Measurements from ENCODE around the gene CHI3L1.

CHI3L1 gene

DNA sequence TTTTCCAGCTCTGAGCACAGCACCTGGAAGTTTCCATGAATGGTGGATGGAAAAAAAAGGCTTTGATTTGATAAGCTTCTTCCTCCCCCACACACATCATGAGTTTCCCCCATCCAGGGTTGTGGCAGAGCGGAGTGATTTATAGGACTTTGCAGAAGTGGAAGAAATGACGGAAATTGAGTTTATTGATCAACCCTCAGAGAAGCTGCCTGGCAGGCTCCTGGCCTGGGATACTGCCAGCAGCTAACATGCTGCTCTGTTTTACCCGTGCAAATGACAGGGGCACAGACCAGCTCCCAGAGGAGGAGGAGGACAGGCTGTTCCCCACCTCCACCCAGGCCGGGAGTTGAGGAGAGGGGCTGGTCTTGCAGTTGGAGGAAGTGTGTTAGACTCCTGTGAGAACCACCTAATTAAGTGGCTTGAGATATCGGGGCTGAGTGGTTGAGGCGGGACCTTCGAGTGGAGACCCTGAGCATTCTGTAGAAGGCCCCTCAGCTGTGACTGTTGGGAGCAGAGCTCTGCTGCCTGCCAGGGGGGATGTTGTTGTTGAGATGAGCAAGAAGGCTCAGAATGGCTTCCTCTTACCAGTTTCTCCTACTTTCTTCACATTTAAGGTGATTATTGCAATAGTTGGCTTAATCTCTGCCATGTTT, 37.2 kb downstream of the CHI3L1 start:
- DNase-seq = no peak

DNA sequence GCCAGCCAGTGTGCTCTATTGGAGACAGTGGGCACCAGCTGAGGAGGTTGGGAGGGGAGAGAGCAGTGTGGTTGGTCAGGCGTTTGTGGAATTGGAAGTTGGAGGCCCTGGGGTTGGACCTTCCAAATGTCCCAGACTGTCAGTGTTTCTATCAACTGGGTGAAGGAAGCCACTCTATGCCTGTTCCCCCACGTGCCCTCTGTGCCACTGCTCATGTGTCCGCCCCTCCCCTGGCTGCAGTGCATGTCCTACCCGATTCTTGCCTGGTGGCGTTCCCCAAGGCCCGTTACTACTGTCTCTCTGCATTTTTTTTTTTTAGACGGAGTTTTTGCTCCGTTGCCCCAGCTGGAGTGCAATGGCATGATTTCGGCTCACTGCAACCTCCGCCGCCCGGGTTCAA, 37.9 kb downstream of the CHI3L1 start:
- DNase-seq = no peak

DNA sequence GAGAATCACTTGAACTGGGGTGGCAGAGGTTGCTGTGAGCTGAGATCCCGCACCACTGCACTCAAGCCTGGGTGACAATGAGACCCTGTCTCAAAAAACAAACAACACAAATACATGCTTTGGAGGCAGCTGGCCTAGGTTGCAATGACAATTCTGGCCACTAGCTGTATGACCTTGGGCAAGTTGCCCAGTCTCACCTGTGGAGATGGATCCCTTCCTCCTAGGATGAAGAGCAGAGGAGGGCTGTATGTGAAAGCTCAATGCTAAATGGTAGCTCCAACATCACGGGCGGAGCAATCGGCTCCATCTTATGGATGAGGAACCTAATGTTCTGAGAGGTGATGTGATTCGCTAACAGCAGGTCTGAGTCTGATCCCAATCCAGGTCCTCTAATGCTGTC, 38.4 kb downstream of the CHI3L1 start:
- DNase-seq = no peak

DNA sequence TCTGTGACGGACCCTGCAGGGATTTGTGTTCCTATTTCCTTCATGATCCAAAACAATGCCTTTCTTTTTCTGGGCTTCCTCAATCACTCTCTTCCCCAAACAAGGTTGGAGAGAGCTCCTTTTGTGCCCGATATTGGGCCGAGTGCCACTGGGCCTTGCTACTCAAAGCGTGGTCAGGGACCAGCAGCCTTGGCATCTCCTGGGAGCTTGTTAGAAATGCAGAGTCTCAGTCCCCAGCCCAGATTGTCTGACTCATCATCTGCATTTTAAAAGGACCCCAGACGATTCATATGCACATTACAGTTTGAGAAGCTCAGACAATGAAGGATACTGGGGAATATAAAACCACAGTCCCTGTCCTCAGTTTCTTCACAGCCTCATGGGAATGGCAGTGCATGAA, 39.1 kb downstream of the CHI3L1 start:
- no peak for DNase-seq

DNA sequence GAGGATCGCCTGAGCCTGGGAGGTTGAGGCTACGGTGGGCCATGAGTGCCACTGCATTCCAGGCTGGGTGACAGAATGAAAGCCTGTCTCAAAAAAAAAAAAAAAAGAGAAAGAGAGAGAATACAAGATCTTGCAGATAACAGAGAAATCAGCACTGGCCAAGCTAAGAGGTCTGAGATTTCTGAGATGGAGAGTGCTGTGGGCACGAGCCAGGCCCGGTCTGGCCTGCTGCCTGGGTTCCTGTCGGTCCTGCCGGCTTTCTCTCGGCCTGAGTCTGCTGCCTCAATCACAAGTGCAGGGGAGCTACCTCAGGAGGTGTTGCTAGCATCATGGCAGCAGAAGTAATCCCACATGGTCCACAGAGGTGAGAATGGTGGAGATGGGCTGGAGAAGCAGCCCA, 40.0 kb downstream of the CHI3L1 start:
- no peak for DNase-seq

DNA sequence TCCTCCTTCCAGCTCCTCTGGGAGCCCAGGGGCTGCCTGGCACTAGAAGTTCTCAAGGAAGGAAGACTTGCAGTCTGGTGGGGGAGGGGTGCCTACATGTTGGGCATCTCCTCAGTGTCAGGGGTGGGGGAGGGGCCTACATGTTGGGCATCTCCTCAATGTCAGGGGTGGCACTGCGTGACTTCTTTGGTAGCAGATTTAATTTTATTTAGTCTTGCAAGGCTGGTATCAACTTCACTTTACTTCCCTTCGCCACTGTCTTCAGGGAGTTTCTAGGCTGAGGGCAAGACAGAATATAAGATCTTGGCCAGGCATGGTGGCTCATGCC, 40.5 kb downstream of the CHI3L1 start:
- DNase-seq = no peak

DNA sequence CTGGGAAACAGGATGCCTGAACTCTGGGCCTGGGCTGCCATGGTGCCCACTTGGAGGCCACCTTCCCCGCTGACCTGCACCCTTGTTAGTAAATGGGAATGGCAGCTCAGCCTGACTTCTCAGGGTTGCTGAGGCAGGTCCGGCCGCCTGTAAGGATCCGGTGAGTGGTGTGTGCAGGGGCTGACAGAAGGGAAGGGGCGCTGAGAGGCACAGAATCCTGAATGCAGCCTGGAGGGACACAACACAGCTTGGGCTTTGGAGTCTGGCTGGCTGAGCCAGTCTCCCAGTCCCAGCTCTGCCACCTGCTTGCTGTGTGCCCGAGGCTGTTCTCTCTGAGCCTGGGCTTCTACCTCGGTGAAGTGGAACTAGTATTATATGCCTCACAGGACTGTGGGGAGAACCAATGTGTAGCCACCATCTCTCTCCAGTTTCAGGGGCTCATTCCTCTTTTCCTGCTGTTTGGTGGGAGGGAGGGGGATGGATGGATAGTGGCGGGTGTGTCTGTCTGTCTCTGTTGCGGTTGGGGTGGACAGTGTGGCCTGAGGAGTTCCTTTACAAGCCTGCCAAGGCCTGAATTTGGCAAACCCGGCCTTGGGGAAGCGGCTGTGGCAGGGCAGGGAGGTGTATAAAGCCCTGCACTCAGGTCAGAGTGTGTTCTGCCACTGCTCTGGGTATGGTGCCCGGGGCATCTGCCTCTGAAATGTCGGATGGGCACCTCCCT, 41.0 kb downstream of the CHI3L1 start:
- DNase-seq = no peak

DNA sequence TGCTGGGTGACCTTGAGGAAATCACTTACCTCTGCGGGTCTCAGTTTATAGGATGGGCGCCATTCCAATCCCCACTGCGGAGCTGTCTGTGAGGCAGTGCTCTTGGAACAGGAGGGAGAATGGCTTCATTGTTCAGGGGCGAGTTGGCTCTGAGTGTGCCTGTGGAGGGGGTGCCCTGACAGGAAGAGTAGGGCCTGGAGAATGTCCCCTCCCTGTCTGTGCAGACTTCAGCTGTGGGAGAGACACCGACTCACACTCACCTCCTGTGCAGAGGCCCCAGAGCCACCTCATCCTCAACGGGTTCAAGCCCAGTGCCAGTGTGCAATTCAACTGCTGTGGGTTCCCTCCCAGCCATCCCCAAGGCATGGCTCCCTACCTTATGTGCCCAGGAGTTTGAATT, 41.8 kb downstream of the CHI3L1 start:
- peak; percentile 36 for DNase-seq

DNA sequence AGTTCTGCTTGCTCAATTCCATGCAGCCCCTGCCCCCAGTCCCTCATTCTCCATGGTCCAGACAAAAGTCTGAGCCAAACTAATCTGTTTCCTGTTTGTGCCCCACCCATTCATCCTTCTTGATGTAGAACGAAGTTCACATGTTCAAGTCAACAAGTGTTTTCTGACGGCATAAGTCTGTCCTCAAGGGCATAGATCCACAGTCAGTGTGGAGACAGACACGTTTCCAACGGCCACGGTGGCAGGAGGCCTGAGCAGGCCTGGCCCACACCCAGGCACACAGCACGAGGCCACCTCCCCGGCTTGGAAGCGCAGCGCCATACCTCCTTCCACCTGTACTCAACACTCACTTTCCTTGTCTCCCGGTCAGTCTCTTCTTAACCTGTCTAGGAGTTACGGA, 42.9 kb downstream of the CHI3L1 start:
- DNase-seq = no peak

DNA sequence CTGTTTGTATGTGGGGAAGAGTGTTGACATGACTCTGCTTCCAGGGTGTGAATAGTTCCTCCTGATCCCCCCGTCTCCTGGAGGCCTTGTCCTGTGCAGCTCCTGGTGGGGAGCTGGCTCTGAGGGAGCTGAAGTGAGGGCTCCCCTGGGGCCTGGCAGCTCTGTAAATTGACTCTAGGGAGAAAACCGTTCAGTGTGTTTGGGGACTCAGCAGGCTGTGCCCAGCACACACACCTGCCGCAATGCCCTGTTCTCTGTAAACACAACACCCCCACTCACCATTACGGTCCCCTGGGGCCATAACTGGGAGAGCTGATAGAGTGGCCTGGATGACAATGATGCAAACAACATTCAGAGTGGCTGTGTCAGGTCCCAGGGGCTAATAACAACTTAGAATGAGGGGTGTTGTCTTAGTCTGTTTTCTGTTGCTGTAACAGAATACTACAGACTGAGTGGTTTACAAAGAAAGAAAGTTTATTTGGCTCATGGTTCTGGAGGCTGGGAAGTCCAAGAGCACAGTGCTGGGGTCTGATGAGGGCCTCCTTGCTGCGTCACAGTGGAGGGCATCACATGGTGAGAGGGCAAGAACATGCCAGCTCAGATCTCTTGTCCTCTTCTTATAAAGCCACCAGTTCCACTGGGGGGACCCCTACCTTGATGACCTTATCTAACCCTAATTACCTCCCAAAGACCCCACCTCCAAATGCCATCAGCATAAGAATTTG, 43.7 kb downstream of the CHI3L1 start:
- no peak for DNase-seq

DNA sequence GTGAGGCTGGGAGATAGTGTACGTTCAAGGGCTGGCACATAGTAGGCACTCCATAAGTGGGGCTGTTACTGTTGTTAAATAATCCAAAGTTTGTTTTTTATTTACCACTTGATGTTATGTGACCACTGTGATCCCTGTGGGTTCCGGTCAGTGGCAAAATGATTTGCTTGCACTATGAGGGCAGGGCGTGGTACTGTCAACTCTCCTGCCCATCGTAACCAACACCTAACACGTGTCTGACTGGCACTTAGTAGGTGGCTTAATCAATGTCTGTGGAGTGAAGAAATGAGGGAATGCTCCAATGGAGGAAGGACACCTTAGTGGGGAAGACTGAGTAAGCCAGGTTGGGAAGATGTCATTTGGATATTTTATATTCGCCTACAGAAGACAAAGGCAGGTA, 44.4 kb downstream of the CHI3L1 start:
- no peak for DNase-seq

DNA sequence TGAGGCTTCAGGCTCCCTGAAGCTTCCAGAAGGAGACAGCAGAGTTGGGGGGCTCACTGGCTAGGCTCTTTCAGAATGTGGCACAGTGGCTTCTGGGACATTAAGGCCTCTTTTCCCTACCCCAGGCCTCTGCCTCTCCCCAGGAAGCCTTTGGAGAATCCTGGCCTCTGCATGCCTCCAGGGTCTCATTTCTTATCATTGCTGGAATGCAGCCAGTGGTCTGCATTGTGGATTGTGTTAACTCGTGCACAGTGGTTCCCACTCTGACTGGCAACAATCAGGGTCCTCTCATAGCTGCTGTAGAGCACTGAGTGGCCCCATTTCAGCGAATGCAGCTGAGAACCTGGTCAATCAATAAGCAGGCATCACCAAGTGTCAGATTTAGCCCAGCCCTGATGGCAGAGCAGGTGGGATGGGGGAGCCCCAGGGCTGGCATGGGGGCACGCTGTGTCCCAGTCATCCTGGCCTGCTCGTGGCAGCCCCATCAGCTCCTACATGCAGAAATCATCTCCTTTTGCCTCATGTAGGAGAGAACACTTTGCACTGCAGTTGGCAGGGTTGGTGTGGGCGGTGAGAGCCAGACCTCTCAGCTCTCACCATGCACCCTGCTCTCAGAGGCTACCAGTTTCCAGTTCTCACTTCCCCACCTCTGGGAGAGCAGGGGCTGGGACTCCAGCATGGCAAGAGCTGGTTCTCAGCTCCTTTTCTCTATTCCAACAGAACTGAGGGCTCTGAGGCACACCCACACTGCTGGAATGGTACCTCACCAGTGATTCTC, 45.6 kb downstream of the CHI3L1 start:
- no peak for DNase-seq

DNA sequence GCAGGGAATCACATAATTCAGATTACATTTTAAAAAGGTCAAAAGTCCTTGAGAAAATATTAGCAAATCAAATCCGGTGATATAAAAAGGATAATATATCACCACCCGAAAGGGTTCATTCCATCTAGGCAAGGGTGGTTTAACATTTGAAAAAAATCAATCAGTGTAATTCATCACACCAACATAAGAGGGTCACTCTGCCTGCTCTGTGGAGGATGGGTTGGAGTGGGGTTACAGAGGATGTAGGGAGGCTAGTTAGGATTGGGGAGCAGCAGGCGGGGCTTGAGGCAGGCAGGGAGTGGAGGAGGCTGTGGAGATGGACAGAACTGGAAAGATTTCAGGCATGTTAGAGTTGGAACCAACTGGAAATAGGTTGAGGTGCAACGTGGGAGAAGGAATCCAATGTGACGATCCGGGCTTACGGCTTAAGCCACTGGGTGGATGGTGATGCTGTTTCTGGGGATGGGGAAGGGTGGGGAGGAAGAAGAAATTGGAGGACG, 46.5 kb downstream of the CHI3L1 start:
- no peak for DNase-seq

DNA sequence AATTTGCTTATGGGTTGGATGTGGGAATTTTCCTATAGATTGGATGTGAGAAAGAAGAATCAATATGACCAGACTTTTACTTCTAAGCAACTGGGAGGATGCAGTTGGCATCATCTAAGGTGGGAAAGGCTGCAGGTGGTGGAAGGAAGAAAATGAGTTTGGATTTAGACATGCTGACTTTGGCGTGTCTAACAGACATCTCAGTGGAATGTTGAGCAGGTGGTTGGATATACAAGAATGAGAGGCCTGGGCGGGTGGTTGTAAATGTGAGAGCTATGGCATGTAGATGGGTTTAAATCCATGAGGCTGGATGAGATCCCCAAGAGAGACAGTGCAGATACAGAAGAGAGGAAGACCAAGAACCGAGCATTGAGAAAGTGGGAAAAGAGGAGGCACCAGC, 48.4 kb downstream of the CHI3L1 start:
- DNase-seq = no peak

DNA sequence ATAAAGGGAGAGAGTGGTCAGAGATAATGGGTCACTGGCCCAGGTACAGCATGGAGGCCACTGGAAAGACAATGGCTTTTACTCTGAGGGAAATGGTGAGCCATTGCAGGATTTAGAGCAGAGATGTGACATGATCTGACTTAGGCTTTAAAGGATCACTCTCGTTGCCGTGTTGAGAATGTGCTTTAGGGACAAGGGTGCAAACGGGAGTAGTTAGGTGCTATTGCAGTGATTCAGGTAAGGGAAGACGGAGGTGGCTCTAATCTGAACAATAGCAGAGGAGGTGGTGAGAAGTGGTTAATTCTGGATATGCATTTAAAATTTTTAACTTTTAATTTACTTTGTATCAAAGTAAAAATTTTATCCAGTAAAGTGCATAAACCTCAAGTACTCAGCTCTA, 49.2 kb downstream of the CHI3L1 start:
- DNase-seq = no peak

DNA sequence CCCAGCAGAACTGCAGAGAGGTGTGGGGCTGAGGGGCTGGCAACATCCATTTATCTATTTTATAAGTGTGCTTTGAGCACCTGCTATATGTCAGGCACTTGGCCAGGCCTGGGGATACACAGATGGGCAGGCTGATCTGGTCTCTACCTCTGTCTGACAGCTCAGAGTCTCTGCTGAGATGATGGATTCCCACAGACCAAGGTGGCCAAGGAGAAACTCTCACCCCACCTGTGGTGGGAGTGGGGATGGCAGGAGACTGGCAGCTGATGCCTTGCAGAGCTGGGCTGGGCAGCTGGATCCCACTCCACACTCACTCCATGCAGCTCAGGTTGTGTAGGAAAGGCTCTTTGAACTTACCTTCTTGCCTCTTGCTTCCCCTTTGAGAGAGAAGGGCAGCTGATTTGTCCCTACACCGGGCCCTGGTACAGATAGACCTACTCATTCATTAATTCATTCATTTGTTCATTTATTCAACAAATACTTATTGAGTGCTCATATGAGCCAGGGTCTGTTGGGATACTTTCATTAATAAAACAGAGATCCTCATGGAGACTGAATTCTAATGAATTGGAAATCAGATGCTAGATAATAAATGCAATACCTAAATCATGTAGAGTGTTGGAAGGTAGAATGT, 50.0 kb downstream of the CHI3L1 start:
- no peak for DNase-seq

DNA sequence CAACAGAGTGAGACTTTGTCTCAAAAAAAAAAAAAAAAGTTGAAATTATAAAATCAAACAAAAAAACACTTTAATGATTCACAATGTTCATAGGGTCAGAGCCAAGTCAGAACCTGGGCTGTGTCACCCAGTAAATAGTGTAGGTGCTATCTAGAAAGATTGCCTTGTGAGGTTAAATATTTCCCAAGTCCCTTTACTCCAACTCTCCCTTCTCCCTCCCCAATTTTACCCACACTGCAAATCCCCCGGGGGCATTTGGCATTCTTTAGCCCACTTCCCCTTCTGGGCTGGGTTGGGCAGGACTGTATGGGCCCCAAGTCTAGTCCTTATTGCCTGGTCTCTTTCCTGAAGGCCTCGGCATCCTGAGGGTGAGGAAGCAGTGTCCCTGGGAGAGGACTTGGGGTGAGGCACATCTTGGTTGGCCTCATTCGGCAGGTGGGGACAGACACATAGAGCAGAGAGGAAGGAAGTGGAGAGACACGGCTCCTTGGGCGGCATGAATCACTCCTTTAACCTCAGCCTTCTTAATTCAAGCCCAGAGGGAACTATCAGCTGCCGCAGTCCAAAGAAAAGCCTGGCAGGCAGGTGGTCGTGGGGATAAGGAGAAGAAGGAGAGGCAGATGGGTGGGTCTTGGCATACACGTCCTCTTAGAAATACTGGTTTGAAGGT, 50.7 kb downstream of the CHI3L1 start:
- DNase-seq = no peak

DNA sequence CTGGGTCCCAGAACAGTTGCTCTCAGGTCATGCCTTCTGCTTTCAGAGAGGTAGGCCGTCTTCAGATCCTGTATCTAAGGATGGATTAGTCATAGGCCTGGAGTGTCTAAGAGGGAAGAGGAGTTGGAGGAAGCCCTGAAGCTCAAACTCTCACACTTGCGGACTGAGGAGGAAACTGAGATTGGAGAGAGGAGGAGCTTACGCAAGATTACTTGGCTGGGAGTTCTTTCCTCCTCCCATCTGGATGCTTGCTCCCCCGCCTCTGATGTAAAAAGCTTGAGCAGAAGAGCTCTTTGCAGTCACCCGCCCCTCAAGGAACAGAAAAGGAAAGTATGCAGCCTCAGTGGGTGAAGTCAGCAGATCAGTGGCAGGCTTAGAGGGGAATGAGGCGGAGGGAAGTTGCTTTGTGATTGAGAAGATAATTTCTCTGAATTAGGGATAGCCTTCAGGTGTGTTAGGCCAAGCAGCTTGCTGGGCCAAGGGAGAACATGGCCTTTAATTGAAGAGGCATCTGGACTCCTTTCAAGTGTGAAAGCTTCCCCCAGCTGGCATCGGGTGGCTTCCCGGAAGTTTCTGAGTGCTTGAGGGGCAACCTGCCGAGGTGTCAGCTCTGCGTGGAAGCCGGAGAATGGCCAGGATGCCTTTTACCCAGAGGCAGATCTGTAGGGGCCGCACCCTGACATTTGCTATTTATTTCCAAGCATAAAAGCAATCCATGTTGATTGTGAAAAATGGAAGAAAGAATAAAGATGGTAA, 52.4 kb downstream of the CHI3L1 start:
- peak; percentile 47 for DNase-seq

DNA sequence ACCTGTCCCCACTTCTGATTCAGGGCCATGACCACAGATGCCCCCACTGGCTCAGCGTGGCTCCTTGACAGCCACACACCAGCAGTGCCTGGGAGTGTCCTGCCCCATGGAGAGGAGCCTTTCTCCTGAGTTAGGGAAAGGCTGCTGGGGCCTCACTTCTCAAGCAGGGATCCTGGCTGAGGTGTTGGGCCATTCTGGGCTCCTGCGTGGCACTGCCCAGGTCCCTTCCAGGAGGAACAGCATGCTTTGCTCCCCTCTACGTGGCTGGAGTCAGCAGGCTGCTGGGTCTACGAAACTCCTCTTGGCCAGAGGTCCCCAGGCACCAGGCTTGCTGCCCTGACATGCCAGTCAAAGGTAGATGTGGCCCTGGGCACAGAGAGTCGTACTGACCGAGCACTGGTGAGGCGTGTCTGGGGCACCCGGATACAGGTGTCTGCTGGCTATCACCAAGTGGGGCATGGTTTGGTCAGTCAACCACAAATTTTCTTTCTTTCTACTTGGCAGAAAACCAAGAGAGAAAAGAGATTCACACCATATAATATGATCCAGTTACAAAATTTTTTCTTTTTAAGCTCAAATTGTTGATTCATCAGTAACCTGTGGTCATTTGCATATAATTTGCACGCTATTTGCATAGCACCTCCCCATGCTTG, 54.8 kb downstream of the CHI3L1 start:
- no peak for DNase-seq

DNA sequence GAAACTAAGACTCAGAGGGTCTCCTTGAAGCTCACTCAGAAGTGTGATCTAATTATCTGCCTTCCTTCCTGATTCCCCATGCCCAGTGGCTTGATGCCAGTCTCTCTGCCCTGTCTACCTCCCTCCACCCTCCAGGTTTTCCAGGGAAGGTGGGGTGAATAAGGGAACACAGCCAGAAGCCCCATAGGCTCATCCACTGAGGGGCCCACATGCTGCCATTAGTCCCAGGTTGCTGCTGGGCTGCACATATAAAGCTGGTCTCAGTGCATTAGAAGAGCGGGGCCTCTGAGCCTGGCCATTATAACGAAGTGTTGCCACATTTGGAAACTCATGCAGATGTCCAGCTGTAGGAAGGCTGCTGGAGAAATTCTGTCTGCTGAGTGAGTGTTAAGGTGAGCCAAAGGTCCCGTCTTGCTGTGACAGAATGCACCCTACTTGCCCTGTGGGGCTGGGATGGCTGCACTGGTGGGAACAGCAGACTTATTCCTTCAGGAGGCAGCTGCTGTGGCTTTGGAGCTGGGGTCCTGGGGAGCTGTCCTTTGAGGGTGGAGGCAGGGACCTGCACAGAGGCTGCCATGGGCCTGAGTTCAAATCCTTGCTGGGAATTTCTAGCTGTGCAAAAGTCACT, 56.0 kb downstream of the CHI3L1 start:
- DNase-seq = no peak

All from kidney glomerular epithelial cell (primary cell).